ENCODE data around the gene CYSRT1. TPM values are rescaled to one million over a fixed set of nuclear protein-coding genes. Genes with fewer than 3 reads are reported as not detected.

Gene CYSRT1
- total and polyA plus RNA-seq, 2 donors from 2014 or later: 0.94 to 1.3 TPM

GRCh38 chr9:137265496-137266161 is 40.7 kb downstream of the CYSRT1 start:
- TF ChIP-seq CTCF (IDR thresholded peaks at IDR 0.05; ENCODE audit: borderline replicate concordance, extremely low read depth, insufficient read depth): no peak
- DNase-seq (peak in 1 of 5 donors; percentile 68), FAIRE-seq (no peak)
- intact Hi-C loops (cut with DNase I): no loop called here
- H3K27ac ChIP-seq (ENCODE audit: low read depth in 2 of 2, low read length in 2 of 2): no peak overlapping the region
- no peak overlapping the region for H3K4me3 ChIP-seq (ENCODE audit: low read length in 3 of 3)
- no peak overlapping the region for H3K9ac ChIP-seq (ENCODE audit: low read length in 3 of 3)
- peaks cover 2 to 7% (median 4%) of the 10 kb centered on the region in 3 donors for H3K36me3 ChIP-seq (ENCODE audit: control insufficient read depth in 2 of 3, insufficient read depth in 3 of 3, low read length in 3 of 3)
- H3K4me1 ChIP-seq (ENCODE audit: control insufficient read depth in 2 of 3, insufficient read depth in 2 of 3, low read depth in 1 of 3, low read length in 3 of 3): peaks cover 0 to 18% (median 13%) of the 10 kb centered on the region in 3 donors
- H3K9me3 ChIP-seq (ENCODE audit: control insufficient read depth in 2 of 3, insufficient read depth in 1 of 3, low read length in 3 of 3): no peaks in the 10 kb centered on the region
- H3K27me3 ChIP-seq (ENCODE audit: control insufficient read depth, insufficient read depth, low read length): no peaks in the 10 kb centered on the region

GRCh38 chr9:137266162-137266527 is 41.2 kb downstream of the CYSRT1 start:
- Histone ChIP-seq H3K27me3 (ENCODE audit: control insufficient read depth, insufficient read depth, low read length) (no peaks in the 10 kb centered on the region), H3K4me1 (ENCODE audit: control insufficient read depth in 2 of 3, insufficient read depth in 2 of 3, low read depth in 1 of 3, low read length in 3 of 3) (peaks cover 0 to 18% (median 13%) of the 10 kb centered on the region in 3 donors), H3K27ac (ENCODE audit: low read depth in 2 of 2, low read length in 2 of 2) (no peak overlapping the region), H3K9me3 (ENCODE audit: control insufficient read depth in 2 of 3, insufficient read depth in 1 of 3, low read length in 3 of 3) (no peaks in the 10 kb centered on the region), H3K36me3 (ENCODE audit: control insufficient read depth in 2 of 3, insufficient read depth in 3 of 3, low read length in 3 of 3) (peaks cover 2 to 7% (median 4%) of the 10 kb centered on the region in 3 donors), H3K9ac (ENCODE audit: low read length in 3 of 3) (no peak overlapping the region), H3K4me3 (ENCODE audit: low read length in 3 of 3) (no peak overlapping the region)
- intact Hi-C loops (cut with DNase I): no loop called here
- DNase-seq: peak in 1 of 5 donors; percentile 66
- no peak for FAIRE-seq
- no peak for TF ChIP-seq CTCF (IDR thresholded peaks at IDR 0.05; ENCODE audit: borderline replicate concordance, extremely low read depth, insufficient read depth)

GRCh38 chr9:137266585-137267453 is 41.8 kb downstream of the CYSRT1 start:
- TF ChIP-seq CTCF (IDR thresholded peaks at IDR 0.05; ENCODE audit: borderline replicate concordance, extremely low read depth, insufficient read depth): no peak
- FAIRE-seq (no peak), DNase-seq (peak in 1 of 5 donors; percentile 78)
- Histone ChIP-seq H3K27me3 (ENCODE audit: control insufficient read depth, insufficient read depth, low read length) (no peaks in the 10 kb centered on the region), H3K27ac (ENCODE audit: low read depth in 2 of 2, low read length in 2 of 2) (no peak overlapping the region), H3K36me3 (ENCODE audit: control insufficient read depth in 2 of 3, insufficient read depth in 3 of 3, low read length in 3 of 3) (peaks cover 2 to 7% (median 4%) of the 10 kb centered on the region in 3 donors), H3K4me3 (ENCODE audit: low read length in 3 of 3) (no peak overlapping the region), H3K9me3 (ENCODE audit: control insufficient read depth in 2 of 3, insufficient read depth in 1 of 3, low read length in 3 of 3) (no peaks in the 10 kb centered on the region), H3K9ac (ENCODE audit: low read length in 3 of 3) (no peak overlapping the region), H3K4me1 (ENCODE audit: control insufficient read depth in 2 of 3, insufficient read depth in 2 of 3, low read depth in 1 of 3, low read length in 3 of 3) (peaks cover 0 to 18% (median 13%) of the 10 kb centered on the region in 3 donors)
- intact Hi-C loops (cut with DNase I): no loop called here
